ENCODE measurements around the gene RGS18. TPM values are rescaled to one million over a fixed set of nuclear protein-coding genes. Genes with fewer than 3 reads are reported as not detected.
"Not testable (repeated sequence)": the region's sequence is repeated elsewhere in the genome, so short reads cannot be mapped to it uniquely, and the experiment has no call there.

RGS18 gene
- polyA plus RNA-seq, 3 donors: 1.9 to 2.7 (median 1.9) TPM

GRCh38 chr1:192162376-192162775, 4.1 kb downstream of the RGS18 start:
- no peak for DNase-seq

GRCh38 chr1:192165002-192165401, 6.7 kb downstream of the RGS18 start:
- not testable (repeated sequence) for DNase-seq

GRCh38 chr1:192167011-192167410, 8.7 kb downstream of the RGS18 start:
- DNase-seq: no peak

GRCh38 chr1:192167911-192168700, 9.8 kb downstream of the RGS18 start:
- DNase-seq: no peak

GRCh38 chr1:192168964-192169363, 10.7 kb downstream of the RGS18 start:
- DNase-seq: no peak

GRCh38 chr1:192170196-192170984, 12.1 kb downstream of the RGS18 start:
- no peak for DNase-seq

GRCh38 chr1:192171123-192171522, 12.9 kb downstream of the RGS18 start:
- DNase-seq: no peak

GRCh38 chr1:192175971-192176370, 17.7 kb downstream of the RGS18 start:
- no peak for DNase-seq

- no peak for DNase-seq
Measured at GRCh38 chr1:192183788-192184187, 25.5 kb downstream of the RGS18 start.

GRCh38 chr1:192186197-192186596, 27.9 kb downstream of the RGS18 start:
- no peak for DNase-seq

GRCh38 chr1:192190066-192190465, 31.8 kb downstream of the RGS18 start:
- DNase-seq: no peak

- no peak for DNase-seq
Measured at GRCh38 chr1:192201303-192201702, 43.0 kb downstream of the RGS18 start.

GRCh38 chr1:192224396-192224795, 66.1 kb downstream of the RGS18 start:
- DNase-seq: no peak

- no peak for DNase-seq
Measured at GRCh38 chr1:192224846-192225245, 66.6 kb downstream of the RGS18 start.

- no peak for DNase-seq
Measured at GRCh38 chr1:192225266-192225665, 67.0 kb downstream of the RGS18 start.

GRCh38 chr1:192225703-192226102, 67.4 kb downstream of the RGS18 start:
- DNase-seq: no peak

- DNase-seq: no peak
Measured at GRCh38 chr1:192227330-192227729, 69.1 kb downstream of the RGS18 start.

GRCh38 chr1:192227980-192228379, 69.7 kb downstream of the RGS18 start:
- DNase-seq: not testable (repeated sequence)

GRCh38 chr1:192232817-192233417, 74.7 kb downstream of the RGS18 start:
- DNase-seq: no peak

GRCh38 chr1:192235127-192235526, 76.9 kb downstream of the RGS18 start:
- no peak for DNase-seq
